A549 (cell line): ENCODE measurements around the gene TMEM170A.

Source experiments
- CHD2 ChIP-seq: fragments of 150-350 bp; IDR thresholded peaks from 2 replicates; pipeline ENCODE4 v1.6.1; 2014; ENCODE audit warnings: low read length; ENCODE audit not compliant: partially characterized antibody
- EHMT2 ChIP-seq: fragments of 200-600 bp; sonication (generic); IDR thresholded peaks from 2 replicates; pipeline ENCODE4 v1.6.1; 2016; ENCODE audit warnings: antibody characterized with exemption, low read depth, mild to moderate bottlenecking, moderate library complexity
- REST ChIP-seq: fragments of 200-600 bp; sonication (generic); IDR thresholded peaks from 2 replicates; pipeline ENCODE4 v1.6.1; 2016; ENCODE audit warnings: antibody characterized with exemption, mild to moderate bottlenecking, moderate library complexity

- TF ChIP-seq REST: no peak
- no peak for TF ChIP-seq CHD2
- no peak for TF ChIP-seq EHMT2
Observed at GRCh38 chr16:75506574-75506973, 42.1 kb upstream of the TMEM170A start.
